DOHH2 (cell line): ENCODE data around the gene YEATS4.

Source experiments
- EZH2phosphoT487 ChIP-seq: fragments of 200-600 bp; sonication (generic); IDR thresholded peaks from 2 replicates; pipeline ENCODE4 v1.6.1; 2017; ENCODE audit warnings: borderline replicate concordance, mild to moderate bottlenecking, antibody characterized with exemption, low read length, moderate library complexity, mixed read lengths
- TF ChIP-seq, protein P1 (sequence below): fragments of 200-600 bp; sonication (generic); IDR thresholded peaks from one replicate; pipeline ENCODE4 v1.5.1; 2014; ENCODE audit warnings: antibody characterized with exemption, mild to moderate bottlenecking, low read depth, low read length; ENCODE audit not compliant: poor library complexity, severe bottlenecking

DNA sequence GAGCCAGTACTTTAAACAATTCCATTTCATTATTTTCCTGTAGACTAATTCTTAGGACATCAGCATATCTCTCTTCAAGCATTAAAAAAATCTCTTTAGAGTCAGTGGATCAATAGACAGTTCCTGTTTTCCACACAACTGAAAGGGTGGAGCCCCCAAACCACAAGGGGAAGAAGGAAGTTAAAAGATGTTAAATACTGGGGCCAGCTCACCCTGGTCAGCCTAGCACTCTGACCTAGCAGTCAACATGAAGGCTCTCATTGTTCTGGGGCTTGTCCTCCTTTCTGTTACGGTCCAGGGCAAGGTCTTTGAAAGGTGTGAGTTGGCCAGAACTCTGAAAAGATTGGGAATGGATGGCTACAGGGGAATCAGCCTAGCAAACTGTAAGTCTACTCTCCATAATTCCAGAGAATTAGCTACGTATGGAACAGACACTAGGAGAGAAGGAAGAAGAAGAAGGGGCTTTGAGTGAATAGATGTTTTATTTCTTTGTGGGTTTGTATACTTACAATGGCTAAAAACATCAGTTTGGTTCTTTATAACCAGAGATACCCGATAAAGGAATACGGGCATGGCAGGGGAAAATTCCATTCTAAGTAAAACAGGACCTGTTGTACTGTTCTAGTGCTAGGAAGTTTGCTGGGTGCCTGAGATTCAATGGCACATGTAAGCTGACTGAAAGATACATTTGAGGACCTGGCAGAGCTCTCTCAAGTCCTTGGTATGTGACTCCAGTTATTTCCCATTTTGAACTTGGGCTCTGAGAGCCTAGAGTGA lies 11.2 kb upstream of the YEATS4 start, which contains the start of gene LYZ:
- TF ChIP-seq, protein P1, sequence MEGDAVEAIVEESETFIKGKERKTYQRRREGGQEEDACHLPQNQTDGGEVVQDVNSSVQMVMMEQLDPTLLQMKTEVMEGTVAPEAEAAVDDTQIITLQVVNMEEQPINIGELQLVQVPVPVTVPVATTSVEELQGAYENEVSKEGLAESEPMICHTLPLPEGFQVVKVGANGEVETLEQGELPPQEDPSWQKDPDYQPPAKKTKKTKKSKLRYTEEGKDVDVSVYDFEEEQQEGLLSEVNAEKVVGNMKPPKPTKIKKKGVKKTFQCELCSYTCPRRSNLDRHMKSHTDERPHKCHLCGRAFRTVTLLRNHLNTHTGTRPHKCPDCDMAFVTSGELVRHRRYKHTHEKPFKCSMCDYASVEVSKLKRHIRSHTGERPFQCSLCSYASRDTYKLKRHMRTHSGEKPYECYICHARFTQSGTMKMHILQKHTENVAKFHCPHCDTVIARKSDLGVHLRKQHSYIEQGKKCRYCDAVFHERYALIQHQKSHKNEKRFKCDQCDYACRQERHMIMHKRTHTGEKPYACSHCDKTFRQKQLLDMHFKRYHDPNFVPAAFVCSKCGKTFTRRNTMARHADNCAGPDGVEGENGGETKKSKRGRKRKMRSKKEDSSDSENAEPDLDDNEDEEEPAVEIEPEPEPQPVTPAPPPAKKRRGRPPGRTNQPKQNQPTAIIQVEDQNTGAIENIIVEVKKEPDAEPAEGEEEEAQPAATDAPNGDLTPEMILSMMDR: no peak
- TF ChIP-seq EZH2phosphoT487: no peak
